Measurements from ENCODE around the gene TBL1XR1.
"Not testable (repeated sequence)": the region's sequence is repeated elsewhere in the genome, so short reads cannot be mapped to it uniquely, and the experiment has no call there.

Gene TBL1XR1

GRCh38 chr3:177181418-177181817 lies 15.9 kb downstream of the TBL1XR1 start:
- no peak for DNase-seq (ENCODE audit: low read depth)

- no peak for DNase-seq (ENCODE audit: low read depth)
Measured at GRCh38 chr3:177180506-177180905, 16.8 kb downstream of the TBL1XR1 start.

- DNase-seq (ENCODE audit: low read depth), result no peak
Measured at GRCh38 chr3:177179281-177180067, 17.8 kb downstream of the TBL1XR1 start.

GRCh38 chr3:177177749-177178221 lies 19.5 kb downstream of the TBL1XR1 start:
- no peak for DNase-seq (ENCODE audit: low read depth)

- no peak for DNase-seq (ENCODE audit: low read depth)
Measured at GRCh38 chr3:177174607-177175170, 22.6 kb downstream of the TBL1XR1 start.

GRCh38 chr3:177169936-177170722 lies 27.2 kb downstream of the TBL1XR1 start:
- no peak for DNase-seq (ENCODE audit: low read depth)

- no peak for DNase-seq (ENCODE audit: low read depth)
Measured at GRCh38 chr3:177168431-177168830, 28.9 kb downstream of the TBL1XR1 start.

- DNase-seq (ENCODE audit: low read depth), result no peak
Measured at GRCh38 chr3:177162742-177163141, 34.5 kb downstream of the TBL1XR1 start.

GRCh38 chr3:177161603-177162002 lies 35.7 kb downstream of the TBL1XR1 start:
- not testable (repeated sequence) for DNase-seq (ENCODE audit: low read depth)

GRCh38 chr3:177158461-177158860 lies 38.8 kb downstream of the TBL1XR1 start:
- DNase-seq (ENCODE audit: low read depth), result no peak

- DNase-seq (ENCODE audit: low read depth), result no peak
Measured at GRCh38 chr3:177157492-177157891, 39.8 kb downstream of the TBL1XR1 start.

- DNase-seq (ENCODE audit: low read depth), result no peak
Measured at GRCh38 chr3:177154733-177155132, 42.5 kb downstream of the TBL1XR1 start.

- DNase-seq (ENCODE audit: low read depth), result peak; percentile 29
Measured at GRCh38 chr3:177150970-177151627, 46.2 kb downstream of the TBL1XR1 start.

GRCh38 chr3:177150218-177150916 lies 46.9 kb downstream of the TBL1XR1 start:
- DNase-seq (ENCODE audit: low read depth), result no peak

GRCh38 chr3:177149106-177149505 lies 48.2 kb downstream of the TBL1XR1 start:
- DNase-seq (ENCODE audit: low read depth), result no peak

- no peak for DNase-seq (ENCODE audit: low read depth)
Measured at GRCh38 chr3:177147790-177148189, 49.5 kb downstream of the TBL1XR1 start.

GRCh38 chr3:177146646-177147045 lies 50.6 kb downstream of the TBL1XR1 start:
- no peak for DNase-seq (ENCODE audit: low read depth)

GRCh38 chr3:177145954-177146353 lies 51.3 kb downstream of the TBL1XR1 start:
- DNase-seq (ENCODE audit: low read depth), result no peak

GRCh38 chr3:177145381-177145780 lies 51.9 kb downstream of the TBL1XR1 start:
- DNase-seq (ENCODE audit: low read depth), result no peak

- no peak for DNase-seq (ENCODE audit: low read depth)
Measured at GRCh38 chr3:177144922-177145321, 52.4 kb downstream of the TBL1XR1 start.

GRCh38 chr3:177141899-177142646 lies 55.2 kb downstream of the TBL1XR1 start:
- DNase-seq (ENCODE audit: low read depth), result no peak

Measured in activated T-cell treated with anti-CD3 and anti-CD28 coated beads for 24 hours (primary cell).